ENCODE results near the gene F10.
"Not testable (repeated sequence)": the region's sequence is repeated elsewhere in the genome, so short reads cannot be mapped to it uniquely, and the experiment has no call there.

The F10 gene

GRCh38 chr13:113122550-113123225 is at the start of gene F10:
TSS of gene F10 (plus strand) at chr13:113122799. CDS start at chr13:113122856, 57 bp downstream.
- no peak for DNase-seq

- no peak for DNase-seq
These were observed 48.7 kb upstream of the F10 start for GRCh38 chr13:113073942-113074341.

- DNase-seq = no peak
These were observed 48.2 kb upstream of the F10 start for GRCh38 chr13:113074401-113074800.

GRCh38 chr13:113074876-113075275 is 47.7 kb upstream of the F10 start:
- DNase-seq = no peak

GRCh38 chr13:113075711-113076110 is 46.9 kb upstream of the F10 start:
- DNase-seq = no peak

- no peak for DNase-seq
These were observed 45.8 kb upstream of the F10 start for GRCh38 chr13:113076681-113077401.

- DNase-seq = no peak
These were observed 45.0 kb upstream of the F10 start for GRCh38 chr13:113077566-113077952.

- DNase-seq = no peak
These were observed 44.4 kb upstream of the F10 start for GRCh38 chr13:113077953-113078901.

- peak; percentile 25 for DNase-seq
These were observed 43.5 kb upstream of the F10 start for GRCh38 chr13:113078902-113079780.

GRCh38 chr13:113079781-113080080 is 42.9 kb upstream of the F10 start:
- not testable (repeated sequence) for DNase-seq

GRCh38 chr13:113080361-113080831 is 42.2 kb upstream of the F10 start:
- no peak for DNase-seq

- no peak for DNase-seq
These were observed 41.6 kb upstream of the F10 start for GRCh38 chr13:113080901-113081521.

- DNase-seq = no peak
These were observed 40.2 kb upstream of the F10 start for GRCh38 chr13:113082198-113083021.

- no peak for DNase-seq
These were observed 39.6 kb upstream of the F10 start for GRCh38 chr13:113083022-113083373.

- DNase-seq = peak; percentile 76
These were observed 39.1 kb upstream of the F10 start for GRCh38 chr13:113083402-113084061.

- no peak for DNase-seq
These were observed 38.3 kb upstream of the F10 start for GRCh38 chr13:113084094-113084942.

GRCh38 chr13:113084943-113085540 is 37.6 kb upstream of the F10 start:
- no peak for DNase-seq

GRCh38 chr13:113086031-113086750 is 36.4 kb upstream of the F10 start:
- DNase-seq = no peak
